Tibial artery (tissue), 4 donors: ENCODE data around the gene PAN3.
"Not testable (repeated sequence)": the region's sequence is repeated elsewhere in the genome, so short reads cannot be mapped to it uniquely, and the experiment has no call there.

ENCODE experiments used
- DNase-seq, 2 donors: peaks; one replicate each; pipeline ENCODE4 v3.0.0-alpha.2; 2019
- H3K27ac ChIP-seq, 2 donors: fragments of 200-600 bp; sonication (generic) in 1 of 2; 1 replicate in 1 of 2; 2 replicates in 1 of 2; pipeline ENCODE4 v1.5.1; 2018 to 2019; ENCODE audit warnings: mild to moderate bottlenecking in 1 of 2
- H3K27me3 ChIP-seq, 2 donors: fragments of 200-600 bp; sonication (generic) in 1 of 2; one replicate each; pipeline versions ENCODE4 v1.5.1 to v1.6.0; 2016 to 2019
- H3K36me3 ChIP-seq, 3 donors: fragments of 200-600 bp; sonication (generic) in 2 of 3; one replicate each; pipeline ENCODE4 v1.5.1; 2016 to 2019; ENCODE audit warnings: mild to moderate bottlenecking in 2 of 3
- H3K4me1 ChIP-seq, 4 donors: fragments of 200-600 bp; sonication (generic) in 2 of 4; 1 replicate in 3 of 4; 2 replicates in 1 of 4; pipeline ENCODE4 v1.5.1; 2016 to 2019
- H3K4me3 ChIP-seq, 2 donors: fragments of 200-600 bp; sonication (generic) in 1 of 2; 1 replicate in 1 of 2; 2 replicates in 1 of 2; pipeline ENCODE4 v1.5.1; 2018 to 2019; ENCODE audit warnings: mild to moderate bottlenecking in 2 of 2
- H3K9me3 ChIP-seq, 3 donors: fragments of 200-600 bp; sonication (generic) in 1 of 3; one replicate each; pipeline ENCODE4 v1.5.1; 2016 to 2019
- intact Hi-C: fragments of 100-400 bp; cut with DNase I; formaldehyde crosslinking; loops from one replicate; pipeline ENCODE4 v1.15.0; 2023; ENCODE audit warnings: low total_unique reads
- TF ChIP-seq, protein P1 (sequence below), 2 experiments: fragments of 200-600 bp in 1 of 2; fragments of 450-650 bp in 1 of 2; IDR thresholded peaks; one replicate each; pipeline ENCODE4 v1.5.1; 2017 to 2019; ENCODE audit warnings: antibody characterized with exemption in 2 of 2, mild to moderate bottlenecking in 1 of 2, moderate library complexity in 1 of 2

PAN3 gene

DNA sequence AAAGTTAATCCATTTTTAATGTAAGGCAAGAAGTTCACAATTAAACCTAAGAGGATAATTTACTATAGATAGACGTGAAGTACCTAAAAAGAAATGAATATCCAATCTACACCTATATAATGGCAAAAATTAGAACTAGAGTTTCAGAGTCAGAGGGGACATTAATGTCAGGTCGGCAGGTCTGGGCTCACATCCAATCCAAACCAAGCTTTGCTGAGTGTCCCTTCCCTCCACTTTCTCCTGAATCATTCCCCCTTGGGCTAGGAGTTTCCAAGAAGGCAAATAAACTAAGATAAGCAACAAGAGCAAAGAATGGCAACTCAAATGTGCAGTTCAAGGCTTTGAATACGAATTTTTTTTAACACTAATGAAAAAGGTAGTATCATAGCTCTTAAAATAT lies 40.8 kb upstream of the PAN3 start:
- DNase-seq: no peak
- peaks cover 0 to 59% of the 10 kb centered on the region in 2 donors for H3K27me3 ChIP-seq

GRCh38 chr13:28099396-28100149 lies 38.8 kb upstream of the PAN3 start:
- H3K27me3 ChIP-seq: peaks cover 0 to 71% of the 10 kb centered on the region in 2 donors
- intact Hi-C loops: no loop called here
- DNase-seq: no peak
- TF ChIP-seq, protein P1, sequence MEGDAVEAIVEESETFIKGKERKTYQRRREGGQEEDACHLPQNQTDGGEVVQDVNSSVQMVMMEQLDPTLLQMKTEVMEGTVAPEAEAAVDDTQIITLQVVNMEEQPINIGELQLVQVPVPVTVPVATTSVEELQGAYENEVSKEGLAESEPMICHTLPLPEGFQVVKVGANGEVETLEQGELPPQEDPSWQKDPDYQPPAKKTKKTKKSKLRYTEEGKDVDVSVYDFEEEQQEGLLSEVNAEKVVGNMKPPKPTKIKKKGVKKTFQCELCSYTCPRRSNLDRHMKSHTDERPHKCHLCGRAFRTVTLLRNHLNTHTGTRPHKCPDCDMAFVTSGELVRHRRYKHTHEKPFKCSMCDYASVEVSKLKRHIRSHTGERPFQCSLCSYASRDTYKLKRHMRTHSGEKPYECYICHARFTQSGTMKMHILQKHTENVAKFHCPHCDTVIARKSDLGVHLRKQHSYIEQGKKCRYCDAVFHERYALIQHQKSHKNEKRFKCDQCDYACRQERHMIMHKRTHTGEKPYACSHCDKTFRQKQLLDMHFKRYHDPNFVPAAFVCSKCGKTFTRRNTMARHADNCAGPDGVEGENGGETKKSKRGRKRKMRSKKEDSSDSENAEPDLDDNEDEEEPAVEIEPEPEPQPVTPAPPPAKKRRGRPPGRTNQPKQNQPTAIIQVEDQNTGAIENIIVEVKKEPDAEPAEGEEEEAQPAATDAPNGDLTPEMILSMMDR (IDR thresholded peaks at IDR 0.05): no peak
- H3K4me3 ChIP-seq: peak overlapping the region; percentile 31 to 49
- H3K9me3 ChIP-seq: peaks cover 0 to 5% (median 0%) of the 10 kb centered on the region in 3 donors
- peaks cover 0 to 16% (median 14%) of the 10 kb centered on the region in 4 donors for H3K4me1 ChIP-seq
- H3K36me3 ChIP-seq: no peaks in the 10 kb centered on the region
- H3K27ac ChIP-seq: no peak overlapping the region

More for the DNA sequence above, 40.8 kb upstream of the PAN3 start:
- Histone ChIP-seq H3K4me1 (peaks cover 0 to 16% (median 14%) of the 10 kb centered on the region in 4 donors), H3K9me3 (peaks cover 0 to 5% (median 0%) of the 10 kb centered on the region in 3 donors), H3K4me3 (no peak overlapping the region), H3K27ac (no peak overlapping the region), H3K36me3 (no peaks in the 10 kb centered on the region)
- TF ChIP-seq, protein P1 (IDR thresholded peaks at IDR 0.05): no peak
- intact Hi-C loops: no loop called here

DNA sequence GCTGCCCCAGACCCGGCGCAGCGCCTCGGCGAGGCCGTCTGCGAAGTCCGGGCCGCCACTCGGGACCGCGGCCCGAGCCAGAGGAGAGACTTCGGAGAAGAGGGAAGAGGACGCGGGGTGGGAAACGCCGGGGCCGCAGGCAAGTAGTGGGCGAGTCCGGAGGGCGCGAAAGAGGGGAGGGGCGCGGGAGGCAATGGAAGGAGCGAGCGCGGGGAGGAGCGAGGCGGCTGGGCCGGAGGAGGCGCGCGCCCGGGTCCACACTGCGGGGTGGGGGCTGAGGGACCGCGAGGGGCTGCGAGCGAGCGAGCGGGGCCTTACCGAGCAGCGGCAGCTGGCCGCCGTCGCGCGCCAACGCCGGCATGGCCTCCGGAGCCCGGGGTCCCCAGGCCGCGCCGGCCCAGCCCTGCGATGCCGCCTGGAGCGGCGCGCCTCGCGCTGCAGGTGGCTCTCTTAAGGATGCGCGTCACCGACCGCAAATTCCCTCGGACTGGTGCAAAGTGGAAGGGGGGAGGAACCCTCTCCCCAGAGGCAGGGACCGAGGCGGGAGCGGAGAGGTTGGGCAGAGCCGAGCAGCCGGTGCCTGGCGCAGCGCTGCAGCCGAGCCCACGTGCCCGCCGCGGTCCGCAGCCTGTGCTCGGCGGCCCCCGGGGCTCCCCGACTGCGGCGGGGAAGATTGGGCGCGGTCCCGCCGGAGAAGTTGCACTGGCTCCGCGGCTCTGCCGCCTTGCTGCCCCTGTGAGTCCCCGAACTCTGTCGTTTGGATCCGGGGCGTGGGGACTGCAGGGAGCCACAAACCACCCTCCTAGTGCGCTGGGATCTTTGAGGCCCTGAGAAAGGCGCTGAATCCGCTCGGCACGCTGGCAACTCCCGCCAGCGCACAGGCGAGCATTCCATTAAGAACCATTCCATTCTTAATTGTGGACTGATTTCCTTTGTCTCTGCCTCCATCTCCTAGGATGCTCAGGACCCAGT lies 37.9 kb upstream of the PAN3 start, which contains the start of gene FLT3:
Gene FLT3 (minus strand): TSS at position 427 of the 972 bp plus-strand sequence. CDS start 66 bp downstream, at position 361.
- H3K4me1 ChIP-seq: peaks cover 0 to 16% (median 14%) of the 10 kb centered on the region in 4 donors
- no peaks in the 10 kb centered on the region for H3K36me3 ChIP-seq
- H3K4me3 ChIP-seq: peak within 1 kb of the TSS; percentile 31 to 49
- TF ChIP-seq, protein P1 (IDR thresholded peaks at IDR 0.05): no peak
- no peak within 1 kb of the TSS for H3K27ac ChIP-seq
- no peak for DNase-seq
- peaks cover 0 to 74% of the 10 kb centered on the region in 2 donors for H3K27me3 ChIP-seq
- H3K9me3 ChIP-seq: peaks cover 0 to 5% (median 0%) of the 10 kb centered on the region in 3 donors
- intact Hi-C loops: no loop called here

- intact Hi-C loops, H3K27ac ChIP-seq, H3K36me3 ChIP-seq, DNase-seq, H3K4me3 ChIP-seq, H3K9me3 ChIP-seq: not testable (repeated sequence)
- peaks cover 0 to 16% (median 14%) of the 10 kb centered on the region in 4 donors for H3K4me1 ChIP-seq
- H3K27me3 ChIP-seq: peaks cover 0 to 62% of the 10 kb centered on the region in 2 donors
These were observed 36.5 kb upstream of the PAN3 start for GRCh38 chr13:28101886-28102285.

DNA sequence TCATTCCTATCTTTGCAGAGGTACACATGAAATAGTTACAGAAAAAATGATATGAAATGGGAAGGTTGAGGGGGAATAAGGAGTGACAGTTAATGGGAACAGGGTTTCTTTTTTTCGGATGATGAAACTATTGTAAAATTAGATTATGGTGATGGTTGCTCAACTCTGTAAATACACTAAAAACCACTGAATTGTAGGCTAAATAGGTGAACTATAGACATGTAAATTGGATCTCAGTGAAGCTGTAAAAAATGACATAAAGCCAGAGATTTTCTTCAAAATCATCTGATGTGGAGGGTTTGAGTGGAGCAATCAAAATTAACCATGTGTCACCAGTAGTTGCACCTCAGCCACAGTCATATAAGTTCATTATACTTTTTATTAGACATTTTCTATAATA lies 31.4 kb upstream of the PAN3 start:
- Histone ChIP-seq H3K4me3 (no peak overlapping the region), H3K27me3 (peaks cover 0 to 20% of the 10 kb centered on the region in 2 donors), H3K9me3 (no peaks in the 10 kb centered on the region), H3K4me1 (no peaks in the 10 kb centered on the region), H3K27ac (no peak overlapping the region), H3K36me3 (no peaks in the 10 kb centered on the region)
- intact Hi-C loops: no loop called here
- TF ChIP-seq, protein P1 (IDR thresholded peaks at IDR 0.05): no peak
- DNase-seq: no peak
